ENCODE data around the gene AZIN2.
"Not testable (repeated sequence)": the region's sequence is repeated elsewhere in the genome, so short reads cannot be mapped to it uniquely, and the experiment has no call there.

AZIN2 gene

GRCh38 chr1:33080885-33081553 is at the start of gene AZIN2:
Gene AZIN2 (plus strand): TSS chr1:33081153. CDS start chr1:33082250, 1,097 bp downstream.
- peak; percentile 97 for DNase-seq

DNA sequence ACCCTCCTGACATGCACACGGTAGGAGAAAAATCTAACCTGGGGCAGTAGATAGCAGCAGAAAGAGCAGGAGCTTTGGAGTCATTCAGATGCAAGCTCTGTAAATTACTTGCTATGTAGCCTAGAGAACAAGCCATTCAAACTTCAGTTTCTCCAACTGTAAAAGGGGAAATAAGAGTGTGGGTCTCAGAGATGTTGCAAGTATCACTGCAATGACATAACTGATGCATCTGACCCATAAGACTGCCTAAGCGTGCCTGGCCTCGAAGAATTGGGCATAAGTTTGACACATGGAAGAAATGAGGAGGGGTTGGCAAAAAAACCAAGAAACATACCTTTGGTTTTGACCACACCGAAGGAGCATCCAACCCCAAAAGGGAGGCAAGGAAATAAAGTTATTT is 49.4 kb upstream of the AZIN2 start:
- DNase-seq = no peak

DNA sequence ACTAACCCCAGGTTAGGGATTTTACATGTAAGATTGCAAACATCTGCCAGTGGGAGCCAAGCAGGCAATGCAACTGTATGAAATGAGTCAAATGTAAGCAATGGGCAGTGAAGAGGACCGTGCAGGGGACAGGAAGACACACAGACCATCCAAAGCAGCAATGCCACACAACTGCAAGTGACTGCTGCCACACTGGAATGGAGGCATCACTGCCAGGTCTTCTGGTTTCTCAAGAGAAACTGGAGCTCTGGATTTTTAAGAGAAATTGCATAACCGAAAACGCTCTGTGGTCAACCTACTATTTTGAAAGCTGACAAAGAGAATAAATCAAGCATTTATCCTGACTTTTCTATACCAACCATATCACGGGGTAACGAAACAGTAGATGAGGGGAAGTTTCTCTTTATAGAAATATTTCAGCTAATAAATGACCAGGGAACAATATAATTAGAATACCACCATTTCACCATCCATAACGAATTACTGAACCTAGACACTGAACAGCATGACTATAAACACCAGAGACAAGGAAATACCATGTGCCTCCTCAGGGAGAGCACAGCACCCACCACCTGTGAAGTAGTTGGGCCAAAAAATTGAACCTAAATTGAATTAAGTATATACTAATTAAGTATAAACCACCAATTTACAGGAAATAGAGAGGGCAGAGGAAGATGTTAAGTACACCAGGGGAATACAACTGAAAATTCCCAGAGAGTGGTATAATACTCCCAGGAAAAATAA is 48.7 kb upstream of the AZIN2 start:
- DNase-seq = no peak

DNA sequence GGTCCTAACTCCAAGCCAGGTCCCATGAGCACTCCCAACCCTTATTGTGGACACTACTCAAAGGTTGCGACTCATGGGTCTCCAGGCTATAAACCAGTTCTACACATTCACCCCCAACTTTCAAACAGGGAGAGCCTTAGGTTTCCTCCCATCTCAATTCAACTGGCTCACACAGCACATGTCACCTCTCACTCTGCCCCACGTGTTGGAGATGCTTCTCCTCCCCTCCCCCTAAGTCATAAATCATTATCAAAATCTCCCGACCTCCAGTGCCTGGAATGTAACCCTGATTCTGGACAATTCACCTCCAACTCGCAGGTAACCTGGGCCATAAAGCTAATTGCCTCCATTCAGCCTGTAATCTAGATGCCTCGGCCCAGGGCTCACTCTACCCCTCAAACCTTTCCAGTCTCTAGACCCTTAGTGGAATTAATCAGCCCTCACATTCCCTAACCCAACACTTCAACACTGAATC is 44.9 kb upstream of the AZIN2 start:
- peak; percentile 56 for DNase-seq

DNA sequence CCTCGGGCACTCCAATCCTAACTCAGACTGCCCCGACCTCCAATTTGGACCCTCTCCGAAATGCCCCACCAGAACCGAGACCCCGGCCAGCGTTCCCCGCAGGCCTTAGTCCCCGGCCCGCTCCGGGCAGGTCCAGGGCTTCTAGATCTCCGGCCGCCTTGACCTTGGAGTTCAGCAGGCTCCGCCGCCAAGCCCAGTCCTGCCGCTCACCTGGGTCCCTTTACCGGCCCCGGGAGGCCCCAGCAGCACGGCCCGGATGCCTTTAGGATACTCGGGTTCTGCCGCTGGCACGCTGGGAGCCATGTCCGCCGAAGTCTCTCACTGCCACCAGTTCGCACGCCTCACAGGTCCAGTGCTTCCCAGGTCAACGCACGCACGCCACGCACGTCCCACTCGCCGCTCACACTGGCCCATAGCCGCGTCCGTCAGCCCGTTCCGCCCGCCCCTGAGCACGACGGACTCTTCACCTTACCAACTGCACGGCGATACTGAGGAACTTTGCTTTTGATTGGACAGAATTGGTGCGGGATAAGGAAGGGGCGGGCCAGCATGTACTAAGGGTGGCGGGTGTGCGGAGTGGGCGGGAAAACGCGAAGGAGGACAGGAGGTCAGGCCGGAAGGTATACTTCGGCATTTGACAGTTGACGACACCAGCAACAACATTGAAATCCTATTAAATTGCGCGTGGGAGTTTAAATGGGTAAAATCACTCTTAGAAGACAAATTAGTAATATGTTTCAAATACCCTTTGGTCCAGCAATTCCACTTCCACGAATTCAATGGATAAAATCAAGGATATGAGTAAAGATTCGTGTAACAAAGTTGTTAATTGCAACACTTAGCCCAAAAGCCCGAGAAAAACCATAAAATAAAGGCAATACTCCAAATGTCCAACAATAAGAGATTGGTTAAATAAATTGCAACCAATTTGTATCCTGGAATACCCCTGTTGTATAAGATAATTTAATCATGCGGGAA is 44.1 kb upstream of the AZIN2 start, which contains the start of gene AK2:
Gene AK2 (minus strand): TSS at position 358 of the 978 bp plus-strand sequence. CDS start 55 bp downstream, at position 303.
- DNase-seq = peak; percentile 99

- no peak for DNase-seq
Measured at GRCh38 chr1:33039840-33040239, 41.1 kb upstream of the AZIN2 start.

- no peak for DNase-seq
Measured at GRCh38 chr1:33041026-33041425, 39.9 kb upstream of the AZIN2 start.

DNA sequence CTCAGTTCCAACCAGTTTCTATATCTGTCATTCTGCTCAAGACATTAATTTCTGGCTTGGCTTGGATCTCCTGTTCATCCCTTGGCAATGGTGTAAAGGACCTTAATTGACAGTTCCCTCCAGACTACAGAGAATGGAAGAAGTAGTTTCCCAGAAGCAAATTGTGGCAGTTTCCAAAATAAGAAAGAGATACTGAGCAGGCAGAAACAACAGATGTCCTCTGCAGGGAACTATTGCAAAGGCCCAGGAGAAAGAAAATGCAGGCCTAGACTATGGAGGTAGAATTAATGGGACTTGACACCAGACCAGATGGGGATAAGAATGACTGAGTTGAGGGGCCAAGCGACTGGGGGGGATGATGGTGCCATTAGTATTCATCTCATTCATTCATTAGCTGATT is 38.1 kb upstream of the AZIN2 start:
- DNase-seq = no peak

DNA sequence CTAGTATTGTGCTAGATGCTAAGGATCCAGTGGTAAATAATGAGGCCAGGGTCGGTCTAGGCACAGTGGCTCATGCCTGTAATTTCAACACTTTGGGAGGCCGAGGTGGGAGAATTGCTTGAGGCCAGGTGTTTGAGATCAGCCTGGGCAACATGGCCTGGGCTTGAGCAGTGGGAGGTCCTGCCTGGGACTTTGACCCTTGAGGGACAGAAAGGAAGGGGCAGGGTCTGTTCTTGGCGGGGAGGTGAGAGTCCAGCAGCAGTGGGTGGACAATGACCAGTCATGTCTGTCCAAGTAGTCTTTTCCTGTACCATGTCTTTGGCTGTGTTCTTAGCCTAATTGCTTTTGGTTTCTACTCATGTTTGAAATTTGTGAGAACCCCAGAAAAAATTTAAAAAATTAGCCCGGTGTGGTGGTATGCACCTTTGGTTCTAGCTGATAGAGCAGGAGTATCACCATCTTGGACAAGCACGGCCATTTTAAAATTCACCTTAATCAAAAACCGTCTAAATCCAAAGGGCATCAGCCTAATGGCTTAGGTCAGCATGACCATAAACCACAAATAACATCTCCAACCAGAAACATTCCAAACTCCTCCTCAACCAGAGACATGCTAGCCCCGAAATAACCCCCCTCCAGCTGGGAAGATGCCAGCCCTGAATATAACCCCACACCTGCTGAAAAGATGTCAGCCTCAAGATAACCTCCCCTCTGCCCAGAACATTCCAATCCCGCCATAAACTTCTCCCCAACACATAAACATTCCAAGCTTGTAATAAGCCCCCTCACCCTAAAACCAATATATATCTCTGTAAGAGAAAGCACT is 37.5 kb upstream of the AZIN2 start:
- peak; percentile 25 for DNase-seq

- peak; percentile 58 for DNase-seq
Measured at GRCh38 chr1:33045246-33045645, 35.7 kb upstream of the AZIN2 start.

DNA sequence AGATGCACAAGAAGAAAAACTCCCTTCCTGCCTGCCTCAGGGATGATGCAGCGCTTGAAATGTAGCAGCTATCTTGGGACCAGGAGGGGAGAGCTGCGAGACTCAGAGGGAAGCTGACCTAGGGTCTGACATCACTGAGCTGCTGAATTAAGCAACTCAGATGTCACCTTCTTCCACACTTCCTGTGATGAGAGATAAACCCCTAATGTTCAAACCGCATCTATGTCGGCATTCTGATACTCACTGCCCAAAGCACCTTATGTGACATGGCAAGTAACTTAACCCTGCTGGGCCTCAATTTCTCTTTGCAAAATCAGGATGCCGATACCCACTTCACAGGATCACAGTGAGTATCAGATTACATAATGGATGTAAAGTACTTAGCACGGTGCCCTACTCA is 35.1 kb upstream of the AZIN2 start:
- DNase-seq = no peak

DNA sequence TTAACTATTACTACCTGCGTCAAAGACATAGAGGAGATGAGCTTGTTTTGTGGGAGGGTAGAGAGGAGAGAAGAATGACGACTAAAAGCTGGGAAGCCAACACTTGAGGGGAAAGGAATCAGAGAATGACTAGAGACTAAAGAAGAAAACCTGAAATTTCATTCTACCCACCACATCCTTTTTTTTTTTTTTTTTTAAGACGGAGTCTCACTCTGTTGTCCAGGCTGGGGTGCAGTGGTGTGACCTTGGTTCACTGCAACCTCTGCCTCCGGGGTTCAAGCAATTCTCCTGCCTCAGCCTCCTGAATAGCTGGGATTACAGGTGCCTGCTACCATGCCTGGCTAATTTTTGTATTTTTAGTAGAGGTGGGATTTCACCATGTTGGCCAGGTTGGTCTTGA is 34.7 kb upstream of the AZIN2 start:
- not testable (repeated sequence) for DNase-seq

- no peak for DNase-seq
Measured at GRCh38 chr1:33047290-33047689, 33.7 kb upstream of the AZIN2 start.

GRCh38 chr1:33047839-33048305 is 33.1 kb upstream of the AZIN2 start:
- no peak for DNase-seq

DNA sequence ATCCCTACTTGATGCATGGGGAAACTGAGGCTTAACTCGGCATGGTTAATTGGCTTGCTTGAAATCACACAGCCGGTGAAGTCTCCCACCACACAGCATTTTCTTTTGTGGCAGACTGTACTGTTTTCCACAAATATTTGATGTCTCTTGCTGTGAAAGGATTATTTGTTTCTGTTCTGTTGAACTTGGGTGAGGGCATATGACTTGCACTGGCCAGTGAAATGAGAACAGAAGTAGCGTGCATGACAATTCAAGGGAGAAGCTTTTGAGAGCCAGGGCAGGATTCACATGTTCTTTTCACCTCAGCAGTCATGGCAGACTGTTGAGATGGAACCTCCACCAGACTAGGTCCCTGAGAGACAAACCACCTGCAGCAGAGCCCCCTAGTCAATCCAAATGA is 32.5 kb upstream of the AZIN2 start:
- DNase-seq = no peak

- DNase-seq = no peak
Measured at GRCh38 chr1:33049371-33049770, 31.6 kb upstream of the AZIN2 start.

GRCh38 chr1:33050221-33051076 is 30.5 kb upstream of the AZIN2 start:
- DNase-seq = peak; percentile 38

- DNase-seq = peak; percentile 90
Measured at GRCh38 chr1:33055210-33056008, 25.5 kb upstream of the AZIN2 start.

DNA sequence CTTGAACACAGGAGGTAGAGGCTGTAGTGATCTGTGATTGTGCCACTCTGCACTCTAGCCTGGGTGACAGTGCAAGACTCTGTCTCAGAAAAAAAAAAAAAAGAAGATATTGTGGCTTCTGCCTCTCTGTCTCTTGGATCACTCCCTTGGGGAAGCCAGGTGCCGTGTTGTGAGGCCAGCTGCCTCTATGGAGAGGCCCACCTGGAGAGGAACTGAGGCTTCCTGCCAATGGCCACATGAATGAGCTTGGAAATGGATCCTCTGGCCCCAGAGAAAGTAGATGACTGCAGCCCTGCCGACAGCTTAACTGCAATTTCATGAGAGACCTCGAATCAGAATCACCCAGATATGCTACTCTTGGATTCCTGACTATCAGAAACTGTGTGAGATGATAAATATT is 24.5 kb upstream of the AZIN2 start:
- peak; percentile 42 for DNase-seq

GRCh38 chr1:33057095-33057494 is 23.9 kb upstream of the AZIN2 start:
- DNase-seq = peak; percentile 82

Measured in RPMI8226 (cell line).